Measurements from ENCODE around the gene MEF2B. TPM values are rescaled to one million over a fixed set of nuclear protein-coding genes. Genes with fewer than 3 reads are reported as not detected.

MEF2B gene
- total RNA-seq, 1 donor from 2014 or later = under 0.01 TPM

DNA sequence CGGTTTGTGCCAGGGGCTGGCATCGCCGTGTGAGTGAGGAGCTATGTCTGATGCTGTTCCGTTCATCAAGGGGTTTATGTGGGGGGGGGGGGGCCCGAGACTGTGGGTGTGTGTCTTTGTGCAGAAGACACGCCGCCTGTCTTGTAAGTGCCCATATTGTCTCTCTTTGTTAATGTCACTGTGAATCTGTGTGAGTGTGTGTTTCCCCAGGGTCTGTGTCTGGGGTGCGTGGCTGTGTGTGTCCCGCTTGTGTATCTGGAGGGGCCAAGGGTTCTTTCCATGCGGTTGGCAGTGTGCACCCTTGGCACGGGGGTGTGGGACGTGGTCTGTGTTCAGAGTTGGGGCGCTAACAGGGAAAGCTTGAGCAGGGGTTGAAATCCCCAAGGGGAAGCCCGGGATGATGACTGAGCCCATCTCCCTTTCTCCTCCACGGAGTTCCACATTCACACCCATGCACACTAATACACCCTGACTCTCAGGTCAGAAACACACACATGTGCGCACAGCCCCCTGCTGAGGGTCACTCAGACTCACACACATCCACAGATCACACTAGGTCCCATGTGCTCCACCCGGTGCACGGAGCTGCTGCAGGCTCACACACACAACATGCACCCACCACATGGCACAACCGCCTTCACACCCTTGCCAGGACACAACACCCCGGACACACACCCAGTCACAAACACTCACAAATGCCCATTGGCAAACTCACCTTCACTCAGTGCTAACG is 43.5 kb upstream of the MEF2B start:
- Histone ChIP-seq H3K4me3 (ENCODE audit: low read depth, low read length) (no peak overlapping the region), H3K27me3 (ENCODE audit: control insufficient read depth, insufficient read depth, low read length) (peaks cover 13% of the 10 kb centered on the region), H3K36me3 (ENCODE audit: control insufficient read depth, insufficient read depth, low read length) (no peaks in the 10 kb centered on the region)
- peak; percentile 47 for FAIRE-seq
- DNase-seq (ENCODE audit: low read depth) = no peak
- TF ChIP-seq CTCF (IDR thresholded peaks at IDR 0.05; ENCODE audit: insufficient read depth, low read length, severe bottlenecking) = no peak

- H3K36me3 ChIP-seq (ENCODE audit: control insufficient read depth, insufficient read depth, low read length) = no peaks in the 10 kb centered on the region
- TF ChIP-seq CTCF (IDR thresholded peaks at IDR 0.05; ENCODE audit: insufficient read depth, low read length, severe bottlenecking) = no peak
- DNase-seq (ENCODE audit: low read depth) (no peak), FAIRE-seq (no peak)
- no peak overlapping the region for H3K4me3 ChIP-seq (ENCODE audit: low read depth, low read length)
- peaks cover 13% of the 10 kb centered on the region for H3K27me3 ChIP-seq (ENCODE audit: control insufficient read depth, insufficient read depth, low read length)
Observed at GRCh38 chr19:19212916-19213315, 42.9 kb upstream of the MEF2B start.

- no peaks in the 10 kb centered on the region for H3K36me3 ChIP-seq (ENCODE audit: control insufficient read depth, insufficient read depth, low read length)
- H3K4me3 ChIP-seq (ENCODE audit: low read depth, low read length) = no peak within 1 kb of the TSS
- peaks cover 13% of the 10 kb centered on the region for H3K27me3 ChIP-seq (ENCODE audit: control insufficient read depth, insufficient read depth, low read length)
- DNase-seq (ENCODE audit: low read depth) (no peak), FAIRE-seq (no peak)
- no peak for TF ChIP-seq CTCF (IDR thresholded peaks at IDR 0.05; ENCODE audit: insufficient read depth, low read length, severe bottlenecking)
Observed at GRCh38 chr19:19211499-19212420, 41.7 kb upstream of the MEF2B start, which contains the start of gene NCAN. Gene NCAN (plus strand): TSS chr19:19211958. CDS start chr19:19216954, 4,996 bp downstream.

GRCh38 chr19:19209372-19209771 is 39.3 kb upstream of the MEF2B start:
- FAIRE-seq = no peak
- H3K27me3 ChIP-seq (ENCODE audit: control insufficient read depth, insufficient read depth, low read length) = peaks cover 13% of the 10 kb centered on the region

More at GRCh38 chr19:19209372-19209771, 39.3 kb upstream of the MEF2B start:
- Histone ChIP-seq H3K36me3 (ENCODE audit: control insufficient read depth, insufficient read depth, low read length) (no peaks in the 10 kb centered on the region), H3K4me3 (ENCODE audit: low read depth, low read length) (no peak overlapping the region)
- DNase-seq (ENCODE audit: low read depth) = no peak
- no peak for TF ChIP-seq CTCF (IDR thresholded peaks at IDR 0.05; ENCODE audit: insufficient read depth, low read length, severe bottlenecking)

All from bronchial epithelial cell (primary cell).